Measurements from ENCODE around the gene HPGD. TPM values are rescaled to one million over a fixed set of nuclear protein-coding genes. Genes with fewer than 3 reads are reported as not detected.

HPGD gene
- total RNA-seq, 1 experiment from 2014 or later: 0.66 TPM

DNA sequence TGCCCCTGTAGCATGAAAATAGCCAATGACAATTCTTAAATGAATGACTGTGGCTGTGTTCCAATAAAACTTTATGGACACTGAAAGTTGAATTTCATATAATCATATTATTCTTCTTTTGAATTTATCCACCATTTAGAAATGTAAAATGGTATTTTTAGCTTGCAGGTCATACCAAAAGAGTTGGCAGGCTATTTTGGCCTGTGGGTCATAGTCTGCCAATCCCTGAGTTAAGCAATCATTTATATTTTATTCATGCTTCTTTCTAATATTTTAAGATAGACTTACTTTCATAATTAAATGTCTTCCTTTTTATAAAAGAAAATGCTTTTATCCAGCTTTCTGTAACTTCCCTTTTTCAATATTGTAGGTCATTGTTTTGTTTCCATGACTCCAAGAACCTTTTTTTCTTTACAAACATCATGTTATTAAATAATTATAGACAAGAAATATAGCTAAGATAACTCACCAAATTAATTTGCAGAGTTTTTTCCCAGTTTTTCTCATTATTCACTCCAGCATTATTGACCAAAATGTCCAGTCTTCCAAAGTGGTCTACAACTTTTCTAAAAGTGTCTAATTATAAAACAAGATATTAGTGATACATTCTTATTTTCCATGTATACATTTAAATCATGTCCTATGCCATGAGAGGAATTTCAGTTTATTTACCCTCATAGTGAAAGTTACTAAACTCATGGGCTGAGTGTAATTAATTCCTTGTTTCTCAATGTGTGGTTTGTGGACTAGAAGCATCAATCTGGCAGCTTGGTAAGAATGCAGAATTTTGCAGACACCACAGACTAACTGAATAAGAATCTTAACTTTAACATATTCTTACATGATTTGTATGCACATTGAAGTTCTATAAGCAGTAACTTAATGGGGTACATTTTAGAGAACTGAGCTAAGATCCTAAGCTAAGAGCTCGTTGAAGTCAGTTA, 4.5 kb downstream of the HPGD start (continued):
- TF ChIP-seq ZNF274 (IDR thresholded peaks at IDR 0.05; ENCODE audit: low read depth, low read length) (no peak), CEBPB (IDR thresholded peaks at IDR 0.05; ENCODE audit: low read depth) (no peak), TCF7L2 (IDR thresholded peaks at IDR 0.05; ENCODE audit: borderline replicate concordance, extremely low read depth, insufficient read depth, insufficient read length) (no peak), CBX3 (IDR thresholded peaks at IDR 0.05; ENCODE audit: low read depth) (no peak), EGR1 (IDR thresholded peaks at IDR 0.05; ENCODE audit: low read depth) (no peak), ELF1 (IDR thresholded peaks at IDR 0.05; ENCODE audit: borderline replicate concordance, low read depth) (no peak), SRF (IDR thresholded peaks at IDR 0.05; ENCODE audit: low read depth) (no peak), EZH2 (IDR thresholded peaks at IDR 0.05) (no peak)

DNA sequence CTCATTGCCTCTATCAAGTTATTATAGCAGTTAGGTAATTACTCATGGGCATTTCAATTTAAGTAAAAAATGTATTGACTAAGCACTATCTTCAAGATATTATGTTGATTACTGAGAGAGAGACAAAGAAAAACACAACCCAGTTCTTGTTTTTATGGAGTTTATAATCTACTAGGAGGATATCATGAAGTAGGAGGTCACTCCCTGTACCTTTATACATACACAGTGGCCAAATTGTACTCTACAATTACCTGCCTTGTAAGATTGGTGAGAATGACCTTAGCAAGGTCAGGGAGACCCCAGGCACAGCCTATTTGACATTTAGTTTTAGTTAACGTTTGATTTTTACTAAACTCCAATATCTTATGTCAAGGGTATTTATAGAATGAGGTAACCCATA, 5.5 kb downstream of the HPGD start:
- Histone ChIP-seq H3K4me1 (ENCODE audit: control insufficient read depth in 1 of 2, insufficient read depth in 2 of 2, low read length in 2 of 2) (peaks cover 0 to 4% of the 10 kb centered on the region in 2 experiments; a peak in 1 of 4 replicates), H3K79me2 (ENCODE audit: insufficient read depth, low read length) (no peaks in the 10 kb centered on the region), H3K27ac (ENCODE audit: low read depth, low read length) (no peak overlapping the region), H3K4me2 (ENCODE audit: low read length) (no peak overlapping the region), H3K9me3 (ENCODE audit: control insufficient read depth in 1 of 2, insufficient read depth in 1 of 2, low read depth in 1 of 2, low read length in 2 of 2) (no peaks in the 10 kb centered on the region), H3K9me2 (ENCODE audit: insufficient read depth) (no peaks in the 10 kb centered on the region), H3K27me3 (ENCODE audit: insufficient read depth, low read length) (no peaks in the 10 kb centered on the region), H2AFZ (ENCODE audit: low read depth, low read length, poor library complexity, severe bottlenecking) (no peak overlapping the region), H4K20me1 (ENCODE audit: insufficient read depth) (no peaks in the 10 kb centered on the region), H3K36me3 (ENCODE audit: control insufficient read depth in 1 of 2, insufficient read depth in 2 of 2, low read length in 2 of 2) (no peaks in the 10 kb centered on the region), H3K4me3 (replicated peaks in 1 of 2; ENCODE audit: low read depth in 1 of 2, low read length in 2 of 2) (no peak overlapping the region), H3K9ac (ENCODE audit: low read length) (no peak overlapping the region)
- TF ChIP-seq JUND (IDR thresholded peaks at IDR 0.05): no peak
- no peak for TF ChIP-seq SIN3A (IDR thresholded peaks at IDR 0.05; ENCODE audit: low read depth)
- no peak for TF ChIP-seq ZBTB33 (IDR thresholded peaks at IDR 0.05; ENCODE audit: extremely low read depth, insufficient replicate concordance, low read length)
- TF ChIP-seq SP1 (IDR thresholded peaks at IDR 0.05; ENCODE audit: low read depth): no peak
- no peak for TF ChIP-seq RAD21 (IDR thresholded peaks at IDR 0.05; ENCODE audit: low read depth)
- ChIA-PET RAD21 (ENCODE audit: low non-redundant PET in 1 of 2, low total read pairs in 2 of 2, uncharacterized antibody in 2 of 2, unreplicated experiment in 2 of 2) (no interaction called here), POLR2A (no interaction called here), CTCF (no interaction called here)
- DNase-seq (ENCODE audit: low read depth, low spot score) (no peak), ATAC-seq (no peak)
- intact Hi-C loops (cut with micrococcal nuclease): no loop called here
- BruUV-seq (replicated peaks): no TSS peak

Data from HCT116 (cell line).